HG02973 (cell line): ENCODE measurements around the gene CHMP4A.
"Not testable (repeated sequence)": the region's sequence is repeated elsewhere in the genome, so short reads cannot be mapped to it uniquely, and the experiment has no call there.

Experiments used
- ATAC-seq: cut with Tn5 transposase; IDR thresholded peaks from one replicate; pipeline ENCODE4 v1.9.1; 2021; ENCODE audit warnings: moderate library complexity; ENCODE audit not compliant: unreplicated experiment

CHMP4A gene

GRCh38 chr14:24226473-24226872 lies 13.2 kb upstream of the CHMP4A start:
- ATAC-seq = no peak

- ATAC-seq = no peak
Measured at GRCh38 chr14:24224618-24225071, 11.4 kb upstream of the CHMP4A start.

- ATAC-seq = not testable (repeated sequence)
Measured at GRCh38 chr14:24222987-24223386, 9.7 kb upstream of the CHMP4A start.

- no peak for ATAC-seq
Measured at GRCh38 chr14:24219521-24219920, 6.2 kb upstream of the CHMP4A start.

- no peak for ATAC-seq
Measured at GRCh38 chr14:24219080-24219479, 5.8 kb upstream of the CHMP4A start.

GRCh38 chr14:24216876-24217275 lies 3.6 kb upstream of the CHMP4A start:
- not testable (repeated sequence) for ATAC-seq

GRCh38 chr14:24216345-24216699 lies 3.0 kb upstream of the CHMP4A start:
- no peak for ATAC-seq

GRCh38 chr14:24215495-24216344 lies 2.4 kb upstream of the CHMP4A start, which contains the start of gene MDP1:
Gene MDP1 (minus strand): TSS chr14:24216066. CDS start chr14:24215955, 111 bp downstream.
- ATAC-seq = peak; percentile 57

- no peak for ATAC-seq
Measured at GRCh38 chr14:24213866-24214662, 776 bp upstream of the CHMP4A start.

- no peak for ATAC-seq
Measured at GRCh38 chr14:24211311-24211710, 2.0 kb downstream of the CHMP4A start.

- ATAC-seq = no peak
Measured at GRCh38 chr14:24207625-24208024, 5.7 kb downstream of the CHMP4A start.

GRCh38 chr14:24207104-24207551 lies 6.2 kb downstream of the CHMP4A start:
- ATAC-seq = no peak

GRCh38 chr14:24206260-24207103 lies 6.8 kb downstream of the CHMP4A start:
- no peak for ATAC-seq

- ATAC-seq = no peak
Measured at GRCh38 chr14:24204163-24205146, 8.8 kb downstream of the CHMP4A start.

- ATAC-seq = not testable (repeated sequence)
Measured at GRCh38 chr14:24203249-24203886, 9.9 kb downstream of the CHMP4A start.

- ATAC-seq = not testable (repeated sequence)
Measured at GRCh38 chr14:24202538-24202937, 10.8 kb downstream of the CHMP4A start.

GRCh38 chr14:24198814-24199524 lies 14.3 kb downstream of the CHMP4A start:
- ATAC-seq = no peak

- ATAC-seq = no peak
Measured at GRCh38 chr14:24197056-24197450, 16.2 kb downstream of the CHMP4A start.
